Motor neuron (in vitro differentiated cells): ENCODE data around the gene LRRC8C. TPM values are rescaled to one million over a fixed set of nuclear protein-coding genes. Genes with fewer than 3 reads are reported as not detected.
A peak's percentile ranks its signal among the peaks of the same experiment; 100 is the strongest.
"Not testable (repeated sequence)": the region's sequence is repeated elsewhere in the genome, so short reads cannot be mapped to it uniquely, and the experiment has no call there.

Experiments
- ATAC-seq, 8 experiments: fragments of 200-7000 bp; cut with Tn5 transposase; replicated peaks in 6 of 8; 2 replicates each; pipeline ENCODE4 v1.8.0; 2021; ENCODE audit warnings: mild to moderate bottlenecking in 8 of 8, moderate library complexity in 8 of 8
- H3K27ac ChIP-seq, 2 donors: fragments of 250-450 bp; sonication (Bioruptor Pico); 2 replicates each; pipeline ENCODE4 v1.9.0; 2021; ENCODE audit warnings: antibody characterized with exemption in 2 of 2, mild to moderate bottlenecking in 2 of 2, moderate library complexity in 1 of 2
- H3K4me1 ChIP-seq, 2 donors: fragments of 250-450 bp; sonication (Bioruptor Pico); replicated peaks in 1 of 2; 2 replicates each; pipeline ENCODE4 v1.6.1; 2021; ENCODE audit warnings: antibody characterized with exemption in 2 of 2, mild to moderate bottlenecking in 2 of 2, moderate library complexity in 1 of 2
- H3K4me3 ChIP-seq, 5 donors: fragments of 250-450 bp; sonication (Bioruptor Pico); 2 replicates each; pipeline ENCODE4 v1.9.0; 2021; ENCODE audit warnings: antibody characterized with exemption in 5 of 5, mild to moderate bottlenecking in 5 of 5, moderate library complexity in 4 of 5
- WGBS, 10 experiments: fragments of 450-650 bp; shearing (Covaris generic); methylation state at CpG; one replicate each; pipeline ENCODE4 v1.0.0; 2022; 5-methylcytosine and 5-hydroxymethylcytosine counted together
- in situ Hi-C, 9 experiments: fragments of 400-800 bp; cut with MboI; loops; one replicate each; pipeline ENCODE4 v1.15.0; 2021; ENCODE audit warnings: low sequenced_read_pairs in 9 of 9, low pct_unique_long_range_greater_than_20kb in 2 of 9; ENCODE audit not compliant: unreplicated experiment in 9 of 9
- total RNA-seq, 8 experiments: library from RNA; unstranded; fragments of 300-600 nt; gene quantifications; 2 replicates each; pipeline versions ENCODE4 v1.2.3 to v1.2.4, GENCODE V29; 2022

Gene LRRC8C
- total RNA-seq, 8 experiments from 2014 or later, result 1.7 to 8.0 (median 2.5) TPM

DNA sequence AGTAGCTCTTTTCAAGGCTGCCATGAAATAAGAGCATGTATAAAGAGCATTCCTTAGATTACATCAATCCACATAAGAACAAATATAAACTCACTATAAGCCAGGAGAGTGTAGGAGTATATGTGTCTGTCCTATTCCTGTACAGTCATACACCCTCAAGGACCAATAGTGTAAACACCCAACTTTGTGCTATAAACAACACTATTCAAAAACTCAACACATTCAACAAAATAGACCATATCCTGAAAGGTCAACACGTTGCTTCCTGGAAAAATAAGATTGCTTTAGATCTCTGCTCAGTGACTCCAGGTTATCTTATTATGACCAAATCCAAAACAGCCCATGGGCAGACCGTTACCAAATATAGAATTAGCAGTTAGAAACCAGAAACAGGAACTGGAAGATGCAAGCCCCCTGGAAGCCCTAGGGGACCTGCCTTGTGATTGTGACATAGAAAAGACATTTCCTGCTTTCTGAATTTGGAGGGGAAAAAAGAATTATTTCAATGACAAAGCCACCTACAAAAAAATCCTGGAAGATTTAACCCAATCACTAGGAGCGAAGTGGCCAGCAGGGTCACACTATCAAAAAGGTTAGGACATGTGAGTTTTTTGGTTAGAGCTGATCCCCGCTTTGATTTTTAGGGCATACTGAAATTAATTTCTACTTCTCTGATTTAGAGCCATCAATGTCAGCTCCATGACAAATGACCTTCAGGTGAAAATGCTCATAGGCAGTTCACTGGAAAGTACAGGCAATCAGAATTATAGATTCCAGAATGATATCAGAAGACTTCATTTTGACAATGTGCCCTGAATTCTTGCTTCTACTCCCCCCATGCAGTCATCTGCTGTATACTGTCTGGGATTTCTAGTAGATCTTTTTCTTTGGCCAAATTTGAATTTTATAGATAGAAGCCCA is 59.9 kb downstream of the LRRC8C start:
- Histone ChIP-seq H3K4me3 (no peak overlapping the region), H3K27ac (no peak overlapping the region), H3K4me1 (peaks cover 8 to 9% of the 10 kb centered on the region in 2 donors)
- in situ Hi-C loops, result no loop called here
- ATAC-seq, result no peak
- WGBS, 10 experiments, result 19 to 100% (median 78%) methylated on average over 1 to 4 of the region's 4 CpGs

- no peak overlapping the region for H3K27ac ChIP-seq
- ATAC-seq, result no peak
- no peak overlapping the region for H3K4me3 ChIP-seq
- no peaks in the 10 kb centered on the region for H3K4me1 ChIP-seq
- in situ Hi-C loops, result no loop called here
Measured at GRCh38 chr1:89695847-89696246, 62.9 kb downstream of the LRRC8C start.

GRCh38 chr1:89697383-89697782 is 64.5 kb downstream of the LRRC8C start:
- Histone ChIP-seq H3K4me3 (no peak overlapping the region), H3K27ac (no peak overlapping the region), H3K4me1 (no peaks in the 10 kb centered on the region)
- no peak for ATAC-seq
- WGBS, 10 experiments, result 0 to 100% (median 86%) methylated on average over 1 of the region's 1 CpG
- in situ Hi-C loops, result no loop called here

DNA sequence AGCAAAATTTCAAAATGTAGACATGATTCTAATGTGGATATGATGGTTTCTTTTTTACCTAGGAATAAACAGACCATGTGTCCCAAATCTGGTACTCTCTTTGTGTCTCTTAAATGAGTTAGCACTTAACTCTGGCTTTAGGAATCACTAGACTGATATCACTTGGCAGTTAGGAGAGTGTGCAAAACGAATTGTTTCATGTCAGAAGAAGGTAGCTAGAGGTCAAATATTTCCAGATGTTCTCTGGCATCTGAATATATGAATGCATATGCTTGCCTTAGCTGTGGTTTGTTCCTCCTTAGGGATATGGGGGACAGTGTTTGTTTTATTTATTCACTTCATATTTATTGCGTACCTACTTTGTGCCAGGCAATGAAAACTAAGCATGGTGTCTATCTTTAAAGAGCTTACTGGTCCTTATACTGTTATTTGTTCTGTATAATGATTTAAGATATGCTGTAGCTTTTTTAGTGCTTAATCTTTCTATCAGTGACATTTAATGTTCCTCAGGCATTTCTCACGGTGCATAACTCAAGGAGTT is 65.2 kb downstream of the LRRC8C start:
- in situ Hi-C loops, result no loop called here
- 26 to 93% (median 80%) methylated on average over 2 to 3 of the region's 3 CpGs; no CpG with 5 or more reads in 1 of the 10 experiments for WGBS, 10 experiments
- Histone ChIP-seq H3K4me3 (no peak overlapping the region), H3K4me1 (no peaks in the 10 kb centered on the region), H3K27ac (no peak overlapping the region)
- ATAC-seq, result peak in 1 of 8 experiments; percentile 40

DNA sequence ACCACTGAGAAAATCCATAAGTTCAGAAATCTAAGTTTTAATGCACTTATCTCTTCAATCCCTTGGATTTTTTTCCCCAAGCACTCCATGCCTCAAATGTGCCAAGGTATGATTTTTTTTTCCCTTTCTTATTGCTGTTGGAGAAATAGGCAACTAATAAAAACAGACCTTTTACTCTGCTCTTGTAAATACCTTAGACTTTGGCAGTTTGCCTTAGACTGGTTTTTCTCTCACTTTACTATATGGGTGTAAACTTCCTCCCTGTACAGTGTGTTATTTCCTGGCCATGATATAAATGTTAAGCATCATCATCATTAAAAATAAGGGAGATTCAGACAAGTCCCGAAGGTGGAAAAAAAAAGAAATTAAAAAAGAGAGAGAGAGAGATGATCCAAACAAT is 65.7 kb downstream of the LRRC8C start:
- WGBS, 10 experiments, result 60 to 100% (median 87%) methylated on average over 1 of the region's 1 CpG; no CpG with 5 or more reads in 1 of the 10 experiments
- H3K27ac ChIP-seq, result no peak overlapping the region
- in situ Hi-C loops, result no loop called here

DNA sequence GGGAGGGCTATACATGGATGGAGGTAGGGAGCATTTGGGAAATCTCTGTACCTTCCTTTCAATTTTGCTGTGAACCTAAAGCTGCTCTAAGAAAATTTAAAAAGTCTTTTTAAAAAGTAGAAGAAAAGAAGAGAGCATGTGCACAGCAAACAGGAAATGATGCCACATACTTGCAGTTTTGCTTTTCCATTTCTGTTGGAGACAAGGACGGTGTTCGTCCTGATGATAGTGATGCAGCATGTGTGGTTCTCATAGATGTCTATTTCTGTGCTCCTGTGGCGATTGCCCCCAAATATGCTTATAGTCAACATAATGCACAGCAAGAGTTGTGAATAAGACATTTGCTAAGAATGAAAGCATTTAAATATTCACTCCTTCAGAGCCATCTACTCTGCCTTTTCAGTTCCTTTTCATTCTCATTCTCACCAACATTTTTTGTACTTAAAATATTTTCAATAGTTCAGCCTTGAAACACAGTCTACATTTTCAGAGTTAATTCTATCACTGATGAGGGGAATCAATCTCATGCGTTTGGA is 66.6 kb downstream of the LRRC8C start:
- in situ Hi-C loops, result no loop called here
- H3K27ac ChIP-seq, result no peak overlapping the region
- no peaks in the 10 kb centered on the region for H3K4me1 ChIP-seq
- 80 to 100% (median 96%) methylated on average over 1 to 4 of the region's 4 CpGs for WGBS, 10 experiments
- H3K4me3 ChIP-seq, result no peak overlapping the region
- no peak for ATAC-seq

More for the DNA sequence above, 65.7 kb downstream of the LRRC8C start:
- no peak for ATAC-seq
- H3K4me3 ChIP-seq, result no peak overlapping the region
- no peaks in the 10 kb centered on the region for H3K4me1 ChIP-seq

- in situ Hi-C loops, result no loop called here
- H3K27ac ChIP-seq, result no peak overlapping the region
- no peak for ATAC-seq
- H3K4me1 ChIP-seq, result no peaks in the 10 kb centered on the region
- H3K4me3 ChIP-seq, result no peak overlapping the region
- WGBS, 10 experiments, result 61 to 100% (median 84%) methylated on average over 1 to 4 of the region's 4 CpGs; no CpG with 5 or more reads in 2 of the 10 experiments
Measured at GRCh38 chr1:89701746-89702241, 68.9 kb downstream of the LRRC8C start.

DNA sequence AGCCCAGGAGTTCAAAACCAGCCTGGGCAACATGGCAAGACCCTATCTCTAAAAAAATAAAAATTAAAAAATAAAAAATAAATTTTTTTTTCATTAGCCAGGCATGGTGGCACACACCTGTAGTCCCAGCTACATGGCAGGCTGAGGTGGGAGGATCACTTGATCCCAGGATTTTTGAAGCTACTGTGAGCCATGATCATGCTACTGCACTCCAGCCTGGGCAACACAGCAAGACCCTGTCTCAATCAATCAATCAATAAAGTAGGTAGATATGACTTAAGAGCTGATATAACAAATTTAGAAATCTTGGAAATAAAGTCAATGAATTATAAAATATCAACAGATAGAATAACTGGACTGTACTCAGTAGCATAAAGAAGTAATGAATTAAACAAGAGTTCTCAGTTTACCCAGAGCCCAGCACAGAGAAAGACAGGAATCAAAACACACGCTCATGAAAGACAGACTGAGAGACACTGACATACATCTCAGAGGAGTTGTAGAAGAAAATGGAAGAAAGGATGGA is 69.7 kb downstream of the LRRC8C start:
- in situ Hi-C loops, result no loop called here
- no peak overlapping the region for H3K27ac ChIP-seq
- no peaks in the 10 kb centered on the region for H3K4me1 ChIP-seq
- 90 to 100% (median 100%) methylated on average over 1 of the region's 1 CpG; no CpG with 5 or more reads in 1 of the 10 experiments for WGBS, 10 experiments
- H3K4me3 ChIP-seq, result no peak overlapping the region
- no peak for ATAC-seq

DNA sequence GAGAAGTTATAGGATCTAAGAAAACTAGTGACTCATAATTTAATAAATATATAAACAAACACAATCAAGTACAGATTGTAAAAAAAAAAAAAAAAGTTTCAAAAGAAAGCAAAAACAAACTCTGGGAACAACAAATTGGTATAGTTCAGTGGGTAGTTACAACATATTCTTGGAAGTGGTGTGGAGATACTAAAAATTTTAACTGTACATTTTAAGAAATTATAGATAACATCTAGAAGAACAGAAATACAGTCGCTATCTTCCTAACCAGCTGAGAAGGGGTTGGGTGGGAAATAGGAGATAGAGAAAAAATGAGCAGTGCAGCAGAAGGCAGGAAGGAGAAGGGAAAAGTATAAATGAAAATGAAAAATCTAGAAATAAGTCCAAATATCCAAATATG is 70.5 kb downstream of the LRRC8C start:
- in situ Hi-C loops, result no loop called here
- WGBS, 10 experiments, result 67 to 100% (median 98%) methylated on average over 1 of the region's 1 CpG
- no peak for ATAC-seq
- Histone ChIP-seq H3K27ac (no peak overlapping the region), H3K4me1 (no peaks in the 10 kb centered on the region), H3K4me3 (no peak overlapping the region)

- no peak overlapping the region for H3K27ac ChIP-seq
- ATAC-seq, result no peak
- H3K4me3 ChIP-seq, result no peak overlapping the region
- in situ Hi-C loops, result no loop called here
- WGBS, 10 experiments, result 95 to 100% (median 97%) methylated on average over 1 to 2 of the region's 2 CpGs
- H3K4me1 ChIP-seq, result no peaks in the 10 kb centered on the region
Measured at GRCh38 chr1:89704014-89704413, 71.1 kb downstream of the LRRC8C start.

DNA sequence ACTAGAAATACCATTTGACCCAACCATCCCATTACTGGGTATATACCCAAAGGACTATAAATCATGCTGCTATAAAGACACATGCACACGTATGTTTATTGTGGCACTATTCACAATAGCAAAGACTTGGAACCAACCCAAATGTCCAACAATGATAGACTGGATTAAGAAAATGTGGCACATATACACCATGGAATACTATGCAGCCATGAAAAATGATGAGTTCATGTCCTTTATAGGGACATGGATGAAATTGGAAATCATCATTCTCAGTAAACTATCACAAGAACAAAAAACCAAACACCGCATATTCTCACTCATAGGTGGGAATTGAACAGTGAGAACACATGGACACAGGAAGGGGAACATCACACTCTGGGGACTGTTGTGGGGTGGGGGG is 72.0 kb downstream of the LRRC8C start:
- no CpG with 5 or more reads among the region's 2 CpGs for WGBS, 10 experiments
- H3K4me3 ChIP-seq, in situ Hi-C loops, H3K27ac ChIP-seq, ATAC-seq, H3K4me1 ChIP-seq: not testable (repeated sequence)

DNA sequence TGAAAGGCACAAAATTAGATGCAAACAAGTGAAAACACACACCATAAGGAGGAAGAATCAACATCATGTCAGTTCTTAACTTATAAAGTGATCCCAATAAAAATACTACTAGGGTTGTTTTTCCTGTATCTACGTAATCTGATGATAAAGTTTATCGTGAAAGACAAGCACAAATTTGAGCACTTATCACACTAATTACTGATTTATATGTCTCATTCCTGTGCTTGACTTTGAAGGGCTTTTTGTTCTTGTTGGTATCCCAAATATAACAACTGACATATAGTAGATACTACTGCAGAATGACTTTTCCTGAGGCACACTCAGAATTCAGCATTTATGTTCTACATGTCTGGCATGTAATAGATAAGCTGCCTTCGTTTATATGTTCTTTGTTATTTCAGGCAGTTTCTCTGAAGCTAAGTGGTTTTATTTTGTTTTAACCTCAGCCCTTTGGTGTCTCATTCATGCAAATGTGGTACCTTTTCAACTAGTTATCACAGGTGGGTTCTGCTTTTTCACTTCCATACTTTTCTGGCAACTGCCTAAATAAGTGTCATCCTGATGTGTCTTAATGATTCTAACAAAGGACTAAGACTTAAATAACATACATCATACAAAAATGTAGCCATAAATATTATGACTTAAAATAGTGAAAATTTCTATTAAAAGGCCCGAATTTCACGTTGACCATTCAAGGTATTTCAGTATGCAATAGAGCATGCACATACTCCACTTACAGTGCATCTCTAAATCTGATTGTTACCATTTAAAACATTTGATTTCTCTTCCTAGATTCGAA is 73.2 kb downstream of the LRRC8C start:
- Histone ChIP-seq H3K4me3 (no peak overlapping the region), H3K27ac (no peak overlapping the region), H3K4me1 (no peaks in the 10 kb centered on the region)
- in situ Hi-C loops, result no loop called here
- ATAC-seq, result no peak
- 59 to 96% (median 76%) methylated on average over 3 to 6 of the region's 6 CpGs for WGBS, 10 experiments

DNA sequence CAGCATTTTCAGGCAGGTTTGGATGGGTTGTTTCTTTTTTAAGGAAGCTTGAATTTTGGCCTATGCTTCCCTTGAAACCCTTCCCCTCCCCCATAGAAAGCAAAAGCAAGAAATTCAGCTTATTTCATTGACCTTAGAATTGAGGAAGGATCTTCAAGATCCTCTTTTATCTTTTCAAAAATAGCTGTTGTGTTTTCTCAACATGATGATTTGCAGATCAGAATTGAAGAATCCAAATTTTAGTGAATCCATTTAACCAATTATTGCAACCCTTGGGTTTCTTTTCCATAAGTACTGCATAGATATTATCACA is 73.7 kb downstream of the LRRC8C start:
- no peak overlapping the region for H3K27ac ChIP-seq
- H3K4me3 ChIP-seq, result no peak overlapping the region
- in situ Hi-C loops, result no loop called here
- no peak for ATAC-seq
- no peaks in the 10 kb centered on the region for H3K4me1 ChIP-seq
